HG03103 (cell line): ENCODE results near the gene ELMO1.

Source experiments
- ATAC-seq: cut with Tn5 transposase; IDR thresholded peaks from one replicate; pipeline ENCODE4 v1.9.1; 2021; ENCODE audit warnings: low read depth; ENCODE audit not compliant: unreplicated experiment

Gene ELMO1

GRCh38 chr7:37376386-37376785, 72.3 kb downstream of the ELMO1 start:
- ATAC-seq, result no peak

GRCh38 chr7:37372750-37373149, 75.9 kb downstream of the ELMO1 start:
- ATAC-seq, result no peak

- ATAC-seq, result no peak
These were observed 76.9 kb downstream of the ELMO1 start for GRCh38 chr7:37371755-37372154.

- no peak for ATAC-seq
These were observed 78.8 kb downstream of the ELMO1 start for GRCh38 chr7:37369906-37370305.

- ATAC-seq, result no peak
These were observed 80.1 kb downstream of the ELMO1 start for GRCh38 chr7:37368540-37368939.

- no peak for ATAC-seq
These were observed 81.7 kb downstream of the ELMO1 start for GRCh38 chr7:37367010-37367409.

- ATAC-seq, result no peak
These were observed 82.2 kb downstream of the ELMO1 start for GRCh38 chr7:37366445-37366844.

GRCh38 chr7:37365405-37365804, 83.3 kb downstream of the ELMO1 start:
- ATAC-seq, result no peak

- no peak for ATAC-seq
These were observed 83.8 kb downstream of the ELMO1 start for GRCh38 chr7:37364856-37365255.

GRCh38 chr7:37363536-37364491, 84.8 kb downstream of the ELMO1 start:
- ATAC-seq, result no peak

GRCh38 chr7:37362802-37363201, 85.9 kb downstream of the ELMO1 start:
- ATAC-seq, result no peak

- no peak for ATAC-seq
These were observed 88.2 kb downstream of the ELMO1 start for GRCh38 chr7:37360484-37360883.

- ATAC-seq, result no peak
These were observed 88.8 kb downstream of the ELMO1 start for GRCh38 chr7:37359662-37360444.

- ATAC-seq, result no peak
These were observed 89.5 kb downstream of the ELMO1 start for GRCh38 chr7:37359180-37359579.

GRCh38 chr7:37357637-37357996, 91.0 kb downstream of the ELMO1 start:
- no peak for ATAC-seq

GRCh38 chr7:37356911-37357636, 91.6 kb downstream of the ELMO1 start:
- no peak for ATAC-seq

GRCh38 chr7:37354656-37355131, 94.0 kb downstream of the ELMO1 start:
- no peak for ATAC-seq

GRCh38 chr7:37353949-37354655, 94.6 kb downstream of the ELMO1 start:
- ATAC-seq, result no peak

GRCh38 chr7:37352974-37353948, 95.4 kb downstream of the ELMO1 start:
- peak; percentile 67 for ATAC-seq
